HG03159 (cell line): ENCODE measurements around the gene NIPAL3.

ENCODE experiments used
- ATAC-seq: cut with Tn5 transposase; IDR thresholded peaks from one replicate; pipeline ENCODE4 v1.9.1; 2021; ENCODE audit warnings: mild to moderate bottlenecking, moderate library complexity; ENCODE audit not compliant: unreplicated experiment

The NIPAL3 gene

GRCh38 chr1:24390924-24391782, 24.4 kb upstream of the NIPAL3 start:
- peak; percentile 56 for ATAC-seq

GRCh38 chr1:24391882-24392603, 23.6 kb upstream of the NIPAL3 start:
- peak; percentile 66 for ATAC-seq

GRCh38 chr1:24392604-24392946, 23.0 kb upstream of the NIPAL3 start:
- peak; percentile 7 for ATAC-seq

GRCh38 chr1:24392982-24393650, 22.5 kb upstream of the NIPAL3 start:
- ATAC-seq: no peak

GRCh38 chr1:24393892-24394291, 21.7 kb upstream of the NIPAL3 start:
- no peak for ATAC-seq

GRCh38 chr1:24400065-24400464, 15.5 kb upstream of the NIPAL3 start:
- no peak for ATAC-seq

GRCh38 chr1:24403806-24404205, 11.8 kb upstream of the NIPAL3 start:
- ATAC-seq: no peak

GRCh38 chr1:24406788-24407187, 8.8 kb upstream of the NIPAL3 start:
- ATAC-seq: no peak

GRCh38 chr1:24409535-24409934, 6.1 kb upstream of the NIPAL3 start:
- no peak for ATAC-seq

GRCh38 chr1:24410750-24411149, 4.9 kb upstream of the NIPAL3 start:
- no peak for ATAC-seq

GRCh38 chr1:24411963-24412362, 3.6 kb upstream of the NIPAL3 start:
- ATAC-seq: no peak

GRCh38 chr1:24412408-24412807, 3.2 kb upstream of the NIPAL3 start:
- no peak for ATAC-seq

- ATAC-seq: peak; percentile 34
These were observed 2.0 kb upstream of the NIPAL3 start, which contains the start of gene STPG1 for GRCh38 chr1:24413350-24414163. STPG1 (minus strand) TSS chr1:24413782; CDS start chr1:24401388, 12,394 bp downstream.

GRCh38 chr1:24414775-24415333, 748 bp upstream of the NIPAL3 start:
- ATAC-seq: no peak

- peak; percentile 17 for ATAC-seq
These were observed 486 bp downstream of the NIPAL3 start for GRCh38 chr1:24415910-24416665.

GRCh38 chr1:24416666-24417391, 1.2 kb downstream of the NIPAL3 start:
- ATAC-seq: no peak

- ATAC-seq: no peak
These were observed 2.1 kb downstream of the NIPAL3 start for GRCh38 chr1:24417681-24418080.

GRCh38 chr1:24418898-24419628, 3.5 kb downstream of the NIPAL3 start:
- ATAC-seq: no peak
